ENCODE measurements around the gene CUL7.

CUL7 gene

GRCh38 chr6:43077333-43077809, 23.7 kb upstream of the CUL7 start:
- no peak for DNase-seq (ENCODE audit: low read depth)

GRCh38 chr6:43076464-43077332, 23.0 kb upstream of the CUL7 start:
- DNase-seq (ENCODE audit: low read depth), result no peak

GRCh38 chr6:43075670-43076463, 22.2 kb upstream of the CUL7 start, which contains the start of gene PTK7:
TSS of gene PTK7 (plus strand) at chr6:43076314. CDS start at chr6:43076489, 175 bp downstream.
- no peak for DNase-seq (ENCODE audit: low read depth)

GRCh38 chr6:43074847-43075669, 21.4 kb upstream of the CUL7 start:
- DNase-seq (ENCODE audit: low read depth), result no peak

- no peak for DNase-seq (ENCODE audit: low read depth)
Observed at GRCh38 chr6:43070028-43070632, 16.5 kb upstream of the CUL7 start.

- no peak for DNase-seq (ENCODE audit: low read depth)
Observed at GRCh38 chr6:43062818-43063217, 9.2 kb upstream of the CUL7 start.

GRCh38 chr6:43061861-43062260, 8.2 kb upstream of the CUL7 start:
- DNase-seq (ENCODE audit: low read depth), result no peak

GRCh38 chr6:43060755-43061633, 7.3 kb upstream of the CUL7 start:
- DNase-seq (ENCODE audit: low read depth), result no peak

- no peak for DNase-seq (ENCODE audit: low read depth)
Observed at GRCh38 chr6:43060034-43060754, 6.5 kb upstream of the CUL7 start.

- peak; percentile 95 for DNase-seq (ENCODE audit: low read depth)
Observed at GRCh38 chr6:43059168-43060033, 5.8 kb upstream of the CUL7 start, which contains the start of the genes KLC4 and MRPL2. TSS of gene KLC4 (plus strand) at chr6:43059631. CDS start at chr6:43061336, 1,705 bp downstream. TSS of gene MRPL2 (minus strand) at chr6:43059434. CDS start at chr6:43059381, 53 bp downstream.

GRCh38 chr6:43058531-43058930, 4.9 kb upstream of the CUL7 start:
- no peak for DNase-seq (ENCODE audit: low read depth)

GRCh38 chr6:43055966-43056365, 2.3 kb upstream of the CUL7 start:
- no peak for DNase-seq (ENCODE audit: low read depth)

- DNase-seq (ENCODE audit: low read depth), result no peak
Observed at GRCh38 chr6:43054206-43054943, 724 bp upstream of the CUL7 start.

- DNase-seq (ENCODE audit: low read depth), result no peak
Observed at GRCh38 chr6:43052842-43053544, 658 bp downstream of the CUL7 start.

GRCh38 chr6:43052225-43052841, 1.3 kb downstream of the CUL7 start:
- DNase-seq (ENCODE audit: low read depth), result no peak

GRCh38 chr6:43050981-43051380, 2.7 kb downstream of the CUL7 start:
- no peak for DNase-seq (ENCODE audit: low read depth)

GRCh38 chr6:43047998-43048397, 5.7 kb downstream of the CUL7 start:
- no peak for DNase-seq (ENCODE audit: low read depth)
